CD4-positive, alpha-beta T cell treated with Interleukin-6 for 4 hours (primary cell): Measurements from ENCODE around the gene SMG6.
"Not testable (repeated sequence)": the region's sequence is repeated elsewhere in the genome, so short reads cannot be mapped to it uniquely, and the experiment has no call there.

Experiments used
- DNase-seq: peaks from one replicate; pipeline ENCODE4 v3.0.0-alpha.2; 2020; ENCODE audit warnings: mixed read lengths

The SMG6 gene

DNA sequence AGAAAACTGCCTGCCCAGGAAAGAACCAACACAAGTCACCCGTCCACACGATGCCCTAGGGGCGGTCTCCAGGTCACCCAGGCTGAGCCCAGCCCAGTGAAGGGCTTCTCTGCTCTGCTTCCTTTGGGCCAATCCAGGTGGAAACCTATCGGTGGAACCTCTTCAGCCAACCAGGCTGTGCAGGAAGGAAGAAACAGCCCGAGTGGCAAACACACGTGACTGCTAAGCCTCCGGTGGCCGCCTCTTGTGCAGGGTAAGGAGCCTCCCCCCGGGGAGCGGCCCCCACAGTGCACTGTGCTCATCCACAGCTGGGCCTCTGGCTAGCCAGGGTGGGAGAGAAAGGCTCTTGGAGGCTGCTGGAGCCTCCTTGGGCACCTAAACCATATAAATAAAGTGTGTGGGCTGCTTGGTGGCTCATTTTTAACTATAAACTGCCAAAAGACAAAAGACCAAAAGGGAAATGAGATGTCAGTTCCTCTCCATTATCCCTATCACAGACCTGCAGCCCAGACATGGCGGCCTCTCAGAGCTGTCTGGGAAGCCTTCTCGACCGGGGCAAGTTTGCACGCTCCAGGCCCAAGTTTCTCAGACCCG lies 280.8 kb downstream of the SMG6 start:
- DNase-seq, result peak; percentile 23

DNA sequence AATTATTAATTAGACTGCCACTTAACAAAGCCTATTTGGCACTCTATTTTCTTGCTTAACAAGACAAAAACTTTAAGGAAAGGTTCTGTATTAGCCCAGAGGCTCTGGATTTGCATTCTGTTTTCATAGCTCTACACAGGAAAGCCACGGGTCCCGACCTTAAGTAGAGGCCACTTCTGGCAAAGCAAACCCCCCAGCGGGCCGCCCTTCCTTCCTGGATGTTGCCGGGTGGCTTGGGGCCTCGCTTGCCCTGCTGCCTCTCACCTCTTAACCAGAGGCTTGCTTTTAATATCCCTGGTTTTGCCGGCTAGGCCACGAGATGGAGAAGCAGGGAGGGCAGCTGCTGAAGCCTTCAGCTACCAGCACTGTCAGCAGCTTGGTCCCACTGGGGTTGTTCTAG lies 282.9 kb downstream of the SMG6 start:
- DNase-seq, result no peak

DNA sequence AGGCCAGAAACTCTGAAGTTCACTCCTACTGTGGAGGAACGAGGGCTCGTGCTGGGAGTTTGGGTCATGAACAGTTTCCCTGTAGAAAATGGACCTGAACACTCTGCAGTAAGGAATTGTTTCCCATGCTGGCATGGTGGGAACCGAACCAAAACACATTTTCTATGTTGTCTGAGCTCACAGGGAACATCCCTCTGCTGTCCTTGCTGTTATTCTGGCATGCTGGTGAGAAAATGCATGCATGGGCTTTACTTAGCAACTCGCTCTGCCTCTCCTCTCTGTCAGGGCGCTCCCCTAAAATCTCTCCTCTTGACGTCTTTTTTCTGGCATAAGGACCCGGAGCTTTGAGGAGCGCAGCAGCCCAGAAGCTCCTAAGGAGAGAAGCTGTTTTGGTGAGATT lies 283.9 kb downstream of the SMG6 start:
- no peak for DNase-seq

- no peak for DNase-seq
Observed at GRCh38 chr17:2018716-2019510, 284.7 kb downstream of the SMG6 start.

DNA sequence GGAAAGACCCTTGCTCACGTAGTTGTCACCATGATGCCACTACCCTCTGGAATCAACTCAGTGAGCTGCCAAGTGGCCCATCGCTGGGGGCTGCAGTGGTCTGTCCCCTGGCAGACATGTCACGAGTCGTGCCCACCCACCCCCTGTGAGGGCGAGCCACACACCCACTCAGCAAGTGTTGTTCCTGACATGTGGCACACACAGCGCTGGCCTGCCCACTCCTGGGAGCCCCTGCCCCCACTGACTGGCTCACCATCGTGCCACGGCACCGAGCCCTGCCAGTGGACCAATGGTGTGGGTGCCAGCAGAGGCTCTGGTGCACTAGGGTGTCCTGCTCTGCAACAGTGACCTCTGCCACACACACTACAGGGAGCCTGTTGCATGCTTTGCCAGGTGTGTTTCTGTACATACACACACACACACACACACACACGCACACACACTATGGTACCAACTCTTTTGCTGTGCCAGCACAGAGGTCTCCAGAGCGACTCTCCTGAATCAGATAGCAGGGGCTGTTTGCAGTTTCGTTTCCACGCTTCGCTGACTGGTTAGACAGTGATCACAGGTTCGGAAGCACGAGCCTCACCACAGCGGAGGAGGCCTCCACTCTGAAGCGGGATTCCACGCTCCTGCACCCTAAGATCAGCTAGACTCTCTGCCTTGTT lies 286.2 kb downstream of the SMG6 start:
- no peak for DNase-seq

- no peak for DNase-seq
Observed at GRCh38 chr17:2016494-2016893, 287.1 kb downstream of the SMG6 start.

GRCh38 chr17:2015314-2015713 lies 288.3 kb downstream of the SMG6 start:
- no peak for DNase-seq

GRCh38 chr17:2013994-2014317 lies 289.6 kb downstream of the SMG6 start:
- DNase-seq, result no peak

DNA sequence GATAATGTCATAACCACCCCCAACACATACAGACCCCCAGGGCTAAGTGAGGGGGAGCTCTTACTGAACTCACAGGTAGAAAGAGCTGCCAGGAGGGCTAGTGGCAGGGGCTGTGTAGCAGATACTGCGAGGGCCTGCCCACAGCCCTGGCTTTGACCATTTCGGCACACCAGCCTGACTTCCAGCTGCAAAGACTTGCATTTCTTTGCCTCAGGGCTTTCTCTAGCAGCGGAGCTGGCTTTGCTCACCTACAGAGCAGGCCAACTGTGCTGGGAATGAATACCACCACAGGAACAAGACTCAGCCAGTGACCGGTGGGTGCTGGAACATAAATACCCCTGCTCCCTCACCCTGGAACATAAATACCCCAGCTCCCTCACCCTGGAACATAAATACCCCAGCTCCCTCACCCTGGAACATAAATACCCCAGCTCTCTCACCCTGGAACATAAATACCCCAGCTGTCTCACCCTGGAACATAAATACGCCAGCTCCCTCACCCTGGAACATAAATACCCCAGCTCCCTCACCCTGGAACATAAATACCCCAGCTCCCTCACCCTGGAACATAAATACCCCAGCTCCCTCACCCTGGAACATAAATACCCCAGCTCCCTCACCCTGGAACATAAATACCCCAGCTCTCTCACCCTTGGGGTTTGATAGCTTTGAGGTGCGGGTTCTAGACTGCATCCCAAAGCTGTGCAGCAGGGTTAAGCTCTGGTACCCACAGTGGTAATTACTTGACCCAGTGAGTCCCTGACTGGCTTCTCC lies 290.2 kb downstream of the SMG6 start:
- DNase-seq, result not testable (repeated sequence)

DNA sequence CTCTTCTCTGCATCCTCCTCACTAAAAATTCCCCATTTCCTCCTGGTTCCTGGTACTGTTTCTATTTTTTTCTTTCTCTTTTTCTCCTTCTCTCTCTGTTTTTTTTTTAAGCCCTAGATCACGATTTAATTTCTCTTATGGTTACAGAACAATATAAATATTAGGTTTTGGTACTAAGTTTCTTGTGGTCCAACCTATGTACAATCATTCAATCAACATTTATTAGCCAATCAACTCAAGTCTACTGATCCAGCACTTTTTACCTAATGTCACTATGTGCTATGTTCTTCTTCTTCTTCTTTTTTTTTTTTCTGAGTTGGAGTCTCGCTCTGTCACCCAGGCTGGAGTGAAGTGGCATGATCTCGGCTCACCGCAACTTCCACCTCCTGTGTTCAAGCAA lies 291.1 kb downstream of the SMG6 start:
- DNase-seq, result no peak

- DNase-seq, result no peak
Observed at GRCh38 chr17:2011411-2012371, 291.9 kb downstream of the SMG6 start.
